Naive thymus-derived CD4-positive, alpha-beta T cell (primary cell): Measurements from ENCODE around the gene CAMTA1. TPM values are rescaled to one million over a fixed set of nuclear protein-coding genes. Genes with fewer than 3 reads are reported as not detected.

ENCODE experiments used
- ATAC-seq: fragments of 150-1000 bp; cut with Tn5 transposase; 2 replicates; pipeline ENCODE4 v1.10.0; 2021; ENCODE audit warnings: mild to moderate bottlenecking, moderate library complexity
- CTCF ChIA-PET: fragments of 350-600 bp; sonication (Branson Sonifier 250); formaldehyde crosslinking; loops from one replicate; lab custom pipeline; 2021; ENCODE audit warnings: antibody characterized with exemption; lab: Charles Lee
- POLR2A ChIA-PET: fragments of 350-600 bp; sonication (Branson Sonifier 250); formaldehyde crosslinking; loops from one replicate; lab custom pipeline; 2021; ENCODE audit warnings: antibody characterized with exemption, inconsistent platforms; lab: Charles Lee
- DNase-seq, 9 donors: peaks; one replicate each; pipeline versions ENCODE4 v3.0.0 to v3.0.0-alpha.2; 2020 to 2022; ENCODE audit warnings: mixed read lengths in 1 of 9
- H3K27ac ChIP-seq: one replicate; pipeline ENCODE4 v1.7.0; 2013; ENCODE audit warnings: mild to moderate bottlenecking, low read depth, low read length, moderate library complexity
- H3K27me3 ChIP-seq, 2 donors: one replicate each; pipeline ENCODE4 v1.7.0; 2013; ENCODE audit warnings: low read length in 2 of 2, mild to moderate bottlenecking in 2 of 2, moderate library complexity in 2 of 2; ENCODE audit not compliant: control insufficient read depth in 2 of 2, insufficient read depth in 2 of 2
- H3K36me3 ChIP-seq, 3 experiments: 1 replicate in 2 of 3; 2 replicates in 1 of 3; pipeline ENCODE4 v1.7.0; 2013; ENCODE audit warnings: low read length in 3 of 3, mild to moderate bottlenecking in 3 of 3, moderate library complexity in 1 of 3; ENCODE audit not compliant: insufficient read depth in 3 of 3, control insufficient read depth in 2 of 3
- H3K4me1 ChIP-seq, 2 donors: one replicate each; pipeline ENCODE4 v1.7.0; 2013; ENCODE audit warnings: low read length in 2 of 2, mild to moderate bottlenecking in 2 of 2, moderate library complexity in 1 of 2; ENCODE audit not compliant: control insufficient read depth in 2 of 2, insufficient read depth in 2 of 2
- H3K4me3 ChIP-seq: 2 replicates; pipeline ENCODE4 v1.7.0; 2013; ENCODE audit warnings: mild to moderate bottlenecking, low read length
- H3K9me3 ChIP-seq, 3 experiments: 1 replicate in 2 of 3; 2 replicates in 1 of 3; pipeline ENCODE4 v1.7.0; 2013; ENCODE audit warnings: low read length in 3 of 3; ENCODE audit not compliant: control insufficient read depth in 2 of 3
- H3K27ac Mint-ChIP-seq, 9 donors: one replicate each; pipeline ENCODE4 v1.8.0; 2020 to 2022; ENCODE audit warnings: mixed read lengths in 9 of 9, mild to moderate bottlenecking in 8 of 9, moderate library complexity in 5 of 9, inconsistent platforms in 2 of 9
- H3K27me3 Mint-ChIP-seq, 5 donors: one replicate each; pipeline ENCODE4 v1.8.0; 2021 to 2022; ENCODE audit warnings: mixed read lengths in 5 of 5, mild to moderate bottlenecking in 1 of 5
- H3K36me3 Mint-ChIP-seq, 5 donors: one replicate each; pipeline ENCODE4 v1.8.0; 2020 to 2022; ENCODE audit warnings: mixed read lengths in 5 of 5, mild to moderate bottlenecking in 3 of 5, inconsistent platforms in 1 of 5
- H3K4me1 Mint-ChIP-seq, 7 donors: one replicate each; pipeline ENCODE4 v1.8.0; 2020 to 2022; ENCODE audit warnings: mixed read lengths in 7 of 7, mild to moderate bottlenecking in 3 of 7, inconsistent platforms in 1 of 7
- H3K4me3 Mint-ChIP-seq, 10 donors: one replicate each; pipeline ENCODE4 v1.8.0; 2020 to 2022; ENCODE audit warnings: mild to moderate bottlenecking in 10 of 10, mixed read lengths in 10 of 10, moderate library complexity in 6 of 10, inconsistent platforms in 2 of 10
- H3K9me3 Mint-ChIP-seq, 11 donors: one replicate each; pipeline ENCODE4 v1.8.0; 2020 to 2022; ENCODE audit warnings: mixed read lengths in 11 of 11, mild to moderate bottlenecking in 4 of 11, inconsistent platforms in 1 of 11, moderate library complexity in 1 of 11
- intact Hi-C, 2 donors: fragments of 100-400 bp; cut with micrococcal nuclease; formaldehyde crosslinking; loops; one replicate each; pipeline ENCODE4 v1.15.1; 2023
- polyA plus RNA-seq, 2 donors: library from polyadenylated mRNA; unstranded; fragments of 300-500 nt; fragmentation: Illumina TruSeq; gene quantifications; one replicate each; pipeline ENCODE4 v1.2.3, GENCODE V29; 2021
- total RNA-seq, 6 experiments: library from RNA in 5 of 6; stranded (reverse) in 5 of 6; gene quantifications; 1 replicate in 5 of 6; 2 replicates in 1 of 6; pipeline ENCODE4 v1.2.3 and lab custom pipeline; 2021 to 2026

The CAMTA1 gene
- total and polyA plus RNA-seq, 7 experiments from 2014 or later = 38.1 to 68.6 (median 42.6) TPM

DNA sequence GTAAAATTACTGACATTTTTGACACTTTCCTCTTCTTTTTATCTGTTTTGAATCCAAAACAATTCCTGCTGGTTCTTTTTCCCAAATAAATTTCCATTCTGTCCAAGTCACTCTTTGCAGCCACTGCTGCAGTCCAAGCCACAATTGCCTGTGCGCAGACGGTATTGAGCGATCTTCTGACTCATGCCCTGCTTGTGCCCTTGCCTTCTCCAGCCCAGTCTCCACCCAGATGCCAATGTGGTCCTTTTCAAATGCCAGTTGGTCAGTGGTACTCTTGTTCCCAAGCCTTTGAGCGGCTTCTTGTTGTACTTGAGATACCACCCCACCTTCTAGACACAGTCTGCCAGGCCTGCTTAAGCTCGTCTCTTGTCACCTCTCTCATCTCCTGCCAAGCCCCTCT is 78.9 kb downstream of the CAMTA1 start:
- no peak for DNase-seq
- Mint-ChIP-seq H3K27ac (peak overlapping the region in 1 of 9 donors; percentile 56), H3K4me1 (peaks cover 10 to 56% (median 37%) of the 10 kb centered on the region in 7 donors)

DNA sequence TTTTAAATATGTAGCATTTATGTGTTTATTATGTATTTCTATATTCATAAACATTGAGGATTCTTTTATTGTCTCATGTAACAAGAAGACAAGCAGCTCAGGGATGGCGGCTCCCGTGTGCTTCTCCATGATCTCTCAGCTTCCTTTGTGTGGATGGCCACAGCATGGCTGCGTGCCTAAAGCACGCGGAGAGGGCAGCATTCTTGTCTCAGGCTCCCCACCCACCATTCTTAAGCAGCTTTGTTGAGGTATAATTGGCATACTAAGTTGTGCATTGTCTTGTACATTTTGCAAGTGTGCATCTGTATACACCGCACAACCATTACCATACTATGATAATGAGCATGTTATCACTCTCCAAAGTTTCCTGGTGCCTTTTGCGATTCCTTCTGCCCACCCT is 81.6 kb downstream of the CAMTA1 start:
- no peak overlapping the region for H3K4me3 ChIP-seq
- no peaks in the 10 kb centered on the region for H3K27me3 ChIP-seq
- ChIA-PET POLR2A (no interaction called here), CTCF (no interaction called here)
- Mint-ChIP-seq H3K4me1 (peaks cover 16 to 62% (median 45%) of the 10 kb centered on the region in 7 donors), H3K27ac (peak overlapping the region in 1 of 9 donors; percentile 13), H3K9me3 (no peaks in the 10 kb centered on the region), H3K27me3 (no peaks in the 10 kb centered on the region), H3K4me3 (no peak overlapping the region), H3K36me3 (peaks cover 0 to 21% (median 3%) of the 10 kb centered on the region in 5 donors)
- intact Hi-C loops = no loop called here
- no peaks in the 10 kb centered on the region for H3K9me3 ChIP-seq
- no peaks in the 10 kb centered on the region for H3K4me1 ChIP-seq
- no peak for DNase-seq
- no peaks in the 10 kb centered on the region for H3K36me3 ChIP-seq
- H3K27ac ChIP-seq = no peak overlapping the region
- no peak for ATAC-seq

More for the DNA sequence above, 78.9 kb downstream of the CAMTA1 start:
- ATAC-seq = no peak
- ChIA-PET POLR2A (no interaction called here), CTCF (no interaction called here)
- H3K4me3 ChIP-seq = no peak overlapping the region
- no peaks in the 10 kb centered on the region for H3K27me3 ChIP-seq
- Mint-ChIP-seq H3K4me3 (no peak overlapping the region), H3K27me3 (no peaks in the 10 kb centered on the region), H3K36me3 (peaks cover 0 to 31% (median 5%) of the 10 kb centered on the region in 5 donors), H3K9me3 (no peaks in the 10 kb centered on the region)
- H3K36me3 ChIP-seq = no peaks in the 10 kb centered on the region
- intact Hi-C loops = no loop called here
- H3K27ac ChIP-seq = no peak overlapping the region
- H3K4me1 ChIP-seq = no peaks in the 10 kb centered on the region
- H3K9me3 ChIP-seq = no peaks in the 10 kb centered on the region

DNA sequence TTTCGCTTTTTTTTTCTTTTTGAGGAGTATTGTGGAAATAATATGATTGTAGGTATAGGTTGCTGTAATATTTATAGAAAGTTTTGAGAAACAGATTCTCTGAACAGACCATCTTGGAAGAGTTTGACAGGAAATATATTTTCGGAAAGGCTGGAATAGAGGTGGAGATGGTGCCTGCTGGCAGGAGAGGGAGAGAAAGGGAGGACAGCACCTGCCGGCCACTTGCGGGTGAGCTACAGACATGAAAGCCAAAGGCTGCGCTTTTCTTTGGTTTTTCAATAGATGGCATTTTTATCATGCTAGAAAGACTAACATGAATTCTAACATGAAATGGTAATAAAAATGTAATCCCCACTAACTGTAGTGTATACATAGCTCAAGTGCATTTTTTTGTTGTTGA is 82.1 kb downstream of the CAMTA1 start:
- CTCF ChIA-PET = no interaction called here
- H3K4me1 ChIP-seq = no peaks in the 10 kb centered on the region
- H3K27me3 ChIP-seq = no peaks in the 10 kb centered on the region
- POLR2A ChIA-PET = no interaction called here
- ATAC-seq = no peak
- H3K9me3 ChIP-seq = no peaks in the 10 kb centered on the region
- Mint-ChIP-seq H3K4me1 (peaks cover 19 to 66% (median 45%) of the 10 kb centered on the region in 7 donors), H3K36me3 (peaks cover 0 to 21% (median 3%) of the 10 kb centered on the region in 5 donors), H3K27me3 (no peaks in the 10 kb centered on the region), H3K4me3 (no peak overlapping the region), H3K27ac (peak overlapping the region in 1 of 9 donors; percentile 13), H3K9me3 (no peaks in the 10 kb centered on the region)
- intact Hi-C loops = no loop called here
- no peak overlapping the region for H3K4me3 ChIP-seq
- no peaks in the 10 kb centered on the region for H3K36me3 ChIP-seq
- DNase-seq = no peak
- H3K27ac ChIP-seq = no peak overlapping the region

DNA sequence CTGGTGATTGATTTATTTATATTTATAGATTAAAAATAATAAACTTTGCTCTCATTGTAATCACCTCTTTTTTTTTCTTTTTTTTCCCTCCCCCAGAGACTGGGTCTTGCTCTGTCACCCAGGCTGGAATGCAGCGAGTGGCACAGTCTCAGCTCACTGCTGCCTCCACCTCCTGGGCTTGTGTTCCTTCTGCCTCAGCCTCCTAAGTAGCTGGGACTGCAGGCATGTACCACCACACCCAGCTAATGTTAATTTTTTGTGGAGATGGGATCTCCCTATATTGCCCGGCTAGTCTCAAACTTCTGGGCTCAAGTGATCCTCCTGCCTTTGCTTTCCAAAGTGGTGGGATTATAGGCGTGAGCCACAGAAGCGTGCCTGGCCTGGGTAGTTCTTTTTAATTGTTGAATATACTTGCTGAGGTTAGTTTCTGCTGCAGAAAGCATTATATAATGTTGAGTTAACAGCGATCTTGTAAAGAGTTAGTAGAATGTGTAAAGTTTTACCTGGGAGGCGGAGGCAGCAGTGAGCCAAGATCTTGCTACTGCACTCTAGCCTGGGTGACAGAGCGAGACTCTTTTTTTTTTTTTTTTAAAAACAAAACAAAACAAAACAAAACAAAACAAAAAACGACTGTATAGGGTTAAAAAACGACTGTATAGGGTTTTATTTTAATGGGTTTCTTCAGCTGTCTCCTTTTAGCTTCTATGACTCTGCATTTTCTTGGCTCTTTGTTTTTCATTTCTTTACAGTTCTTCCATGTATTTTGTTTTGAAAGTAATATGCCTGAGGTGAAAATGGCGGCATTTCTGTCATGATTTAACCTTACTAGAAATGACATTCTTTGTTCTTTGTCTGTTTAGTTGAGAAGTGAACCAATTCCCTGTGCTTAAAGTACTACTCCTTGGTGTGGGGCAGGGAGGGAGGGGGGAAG is 82.7 kb downstream of the CAMTA1 start:
- Histone ChIP-seq H3K4me1 (no peaks in the 10 kb centered on the region), H3K27ac (no peak overlapping the region), H3K27me3 (no peaks in the 10 kb centered on the region), H3K4me3 (no peak overlapping the region), H3K36me3 (peaks cover 0 to 3% (median 0%) of the 10 kb centered on the region in 3 experiments), H3K9me3 (no peaks in the 10 kb centered on the region)
- Mint-ChIP-seq H3K36me3 (peaks cover 0 to 17% (median 3%) of the 10 kb centered on the region in 5 donors), H3K27me3 (no peaks in the 10 kb centered on the region), H3K4me3 (no peak overlapping the region), H3K27ac (peak overlapping the region in 1 of 9 donors; percentile 12), H3K9me3 (no peaks in the 10 kb centered on the region), H3K4me1 (peaks cover 26 to 66% (median 45%) of the 10 kb centered on the region in 7 donors)
- ChIA-PET POLR2A (no interaction called here), CTCF (no interaction called here)
- intact Hi-C loops = no loop called here
- no peak for ATAC-seq
- no peak for DNase-seq

DNA sequence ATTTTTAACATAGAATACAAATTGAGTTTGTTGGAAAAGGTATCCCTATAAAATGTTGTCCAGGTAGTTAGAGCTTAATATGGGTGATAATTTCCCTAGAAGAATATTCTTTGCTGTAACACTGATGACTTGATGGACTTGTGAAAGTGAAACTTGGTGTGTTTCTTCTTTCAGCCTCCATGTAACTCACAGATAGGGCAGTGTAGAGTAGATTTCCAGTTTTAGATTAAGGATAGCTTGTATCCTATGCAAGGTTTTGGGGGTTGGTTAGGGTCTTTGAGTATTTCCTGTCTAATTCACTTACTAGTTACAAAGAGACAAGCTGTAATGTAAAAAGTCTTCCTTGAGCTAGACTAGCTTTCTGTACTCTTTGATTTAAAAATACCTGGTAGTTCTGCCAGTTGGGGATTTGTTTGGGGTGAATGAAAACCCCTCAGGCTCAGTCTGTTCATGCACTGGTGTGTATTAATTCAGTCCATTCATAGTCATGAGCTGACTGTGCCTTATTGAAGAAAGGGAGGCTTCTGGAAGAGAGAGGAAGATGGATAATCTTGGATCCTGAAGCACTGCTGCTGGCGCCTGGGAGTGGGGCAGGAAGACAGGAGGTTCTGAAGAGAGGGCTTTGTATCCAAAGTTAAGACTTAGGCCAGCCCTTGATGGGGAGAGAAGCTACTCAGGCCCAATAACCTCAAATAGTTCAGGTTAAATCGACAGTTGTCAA is 83.6 kb downstream of the CAMTA1 start:
- POLR2A ChIA-PET = no interaction called here
- peaks cover 26 to 62% (median 45%) of the 10 kb centered on the region in 7 donors for H3K4me1 Mint-ChIP-seq

DNA sequence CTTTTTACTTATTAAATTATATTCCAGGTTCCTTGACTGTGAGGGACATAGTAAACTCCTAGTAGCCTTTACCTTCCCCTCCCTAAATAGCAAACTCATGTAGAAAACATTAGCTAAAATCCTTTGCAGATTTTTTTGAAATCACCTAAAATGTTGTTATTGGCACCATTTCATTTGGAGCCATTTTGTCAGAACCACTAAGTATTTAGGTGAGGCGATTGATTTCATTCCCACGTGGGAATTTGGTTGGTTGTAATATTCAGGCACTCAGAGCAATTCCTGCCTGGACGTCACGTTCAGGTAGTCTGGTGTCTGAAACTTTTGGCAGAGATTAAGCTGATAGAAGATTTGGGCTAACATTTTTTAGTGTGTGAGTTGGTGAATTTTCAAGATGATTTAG is 84.3 kb downstream of the CAMTA1 start:
- CTCF ChIA-PET = no interaction called here

More for the DNA sequence above, 83.6 kb downstream of the CAMTA1 start:
- Histone ChIP-seq H3K27me3 (no peaks in the 10 kb centered on the region), H3K9me3 (no peaks in the 10 kb centered on the region), H3K27ac (no peak overlapping the region), H3K36me3 (peaks cover 0 to 7% (median 0%) of the 10 kb centered on the region in 3 experiments), H3K4me1 (no peaks in the 10 kb centered on the region), H3K4me3 (no peak overlapping the region)
- intact Hi-C loops = no loop called here
- no peak for ATAC-seq
- no peaks in the 10 kb centered on the region for H3K27me3 Mint-ChIP-seq
- no peak for DNase-seq
- H3K27ac Mint-ChIP-seq = peak overlapping the region in 3 of 9 donors; percentile 7 to 63 (median 12)
- CTCF ChIA-PET = no interaction called here
- H3K36me3 Mint-ChIP-seq = peaks cover 0 to 12% (median 3%) of the 10 kb centered on the region in 5 donors
- H3K9me3 Mint-ChIP-seq = no peaks in the 10 kb centered on the region
- no peak overlapping the region for H3K4me3 Mint-ChIP-seq

More for the DNA sequence above, 84.3 kb downstream of the CAMTA1 start:
- H3K4me1 ChIP-seq = no peaks in the 10 kb centered on the region
- peaks cover 0 to 10% (median under 1%) of the 10 kb centered on the region in 5 donors for H3K36me3 Mint-ChIP-seq
- H3K27ac ChIP-seq = no peak overlapping the region
- H3K9me3 Mint-ChIP-seq = no peaks in the 10 kb centered on the region
- H3K27ac Mint-ChIP-seq = peak overlapping the region in 1 of 9 donors; percentile 63
- ATAC-seq = no peak
- H3K27me3 Mint-ChIP-seq = no peaks in the 10 kb centered on the region
- POLR2A ChIA-PET = no interaction called here
- H3K4me3 Mint-ChIP-seq = no peak overlapping the region
- intact Hi-C loops = no loop called here
- no peak overlapping the region for H3K4me3 ChIP-seq
- no peak for DNase-seq
- H3K27me3 ChIP-seq = no peaks in the 10 kb centered on the region
- peaks cover 0 to 13% (median 0%) of the 10 kb centered on the region in 3 experiments for H3K36me3 ChIP-seq
- peaks cover 23 to 55% (median 42%) of the 10 kb centered on the region in 7 donors for H3K4me1 Mint-ChIP-seq
- no peaks in the 10 kb centered on the region for H3K9me3 ChIP-seq
